Suppressor macrophage treated with lipopolysaccharide for 1 hour (primary cell): ENCODE results near the gene LINGO1.

Source experiments
- DNase-seq, 3 donors: peaks; one replicate each; pipeline ENCODE4 v3.0.0-alpha.2; 2020 to 2022

Gene LINGO1

GRCh38 chr15:77589839-77590238 lies 42.9 kb downstream of the LINGO1 start:
- DNase-seq: no peak

DNA sequence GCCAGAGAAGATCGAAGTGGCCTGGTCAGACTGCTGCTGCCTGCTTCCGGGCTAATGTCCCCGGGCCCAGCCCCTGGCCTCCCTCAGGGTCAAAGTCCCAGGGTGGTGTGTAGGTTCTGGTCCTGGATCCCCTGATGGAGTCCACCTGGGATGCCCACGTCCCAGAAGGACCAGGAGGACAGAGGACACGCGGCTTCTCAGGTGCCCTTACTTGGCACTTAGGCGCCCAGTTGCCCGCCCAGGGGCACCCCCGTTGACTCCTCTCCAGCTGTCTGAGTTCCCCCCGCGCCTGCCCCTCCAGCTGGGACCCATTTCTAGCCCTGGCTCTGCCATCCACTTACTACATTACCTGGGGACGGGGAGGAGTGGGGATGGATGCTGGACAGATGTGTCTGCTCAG lies 44.6 kb downstream of the LINGO1 start:
- DNase-seq: no peak

DNA sequence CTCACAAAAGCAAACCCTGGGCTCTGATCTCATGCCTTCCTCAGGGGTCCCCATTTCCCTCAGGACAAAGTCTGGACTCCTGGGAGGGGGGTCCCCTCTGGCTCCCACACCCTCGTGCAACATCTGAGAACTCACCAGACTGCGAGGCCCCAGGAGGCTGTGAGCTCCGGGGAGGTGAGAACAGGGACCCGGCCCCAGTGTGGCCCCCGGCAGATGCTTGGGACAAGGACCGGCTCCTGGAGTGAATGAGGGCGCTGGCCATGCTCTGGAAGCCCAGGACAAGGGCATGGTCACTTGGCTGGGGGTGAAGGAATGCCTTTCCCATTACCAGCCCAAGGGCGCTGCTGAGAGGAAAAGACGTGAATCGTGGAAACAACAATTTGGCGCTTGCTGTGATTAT lies 48.0 kb downstream of the LINGO1 start:
- DNase-seq: no peak

DNA sequence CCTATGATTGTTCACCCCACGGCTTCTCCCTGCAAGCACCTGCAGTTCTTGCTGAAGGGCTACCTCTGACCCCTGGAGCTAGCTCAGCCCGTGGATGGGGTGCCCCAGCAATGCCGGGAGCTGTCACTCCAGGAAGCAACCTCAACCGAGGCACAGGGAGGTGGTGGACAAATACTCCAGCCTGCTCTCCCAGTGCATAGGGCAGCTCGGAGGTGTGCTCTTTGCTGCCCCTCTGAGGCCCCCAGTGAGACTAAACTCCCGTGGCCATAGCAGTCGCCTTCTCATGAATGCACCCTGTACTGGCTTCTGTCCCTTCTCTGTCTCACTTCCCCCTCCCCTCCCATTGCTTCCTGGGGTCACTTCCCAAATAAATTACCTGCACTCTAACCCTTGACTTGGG lies 48.5 kb downstream of the LINGO1 start:
- no peak for DNase-seq

DNA sequence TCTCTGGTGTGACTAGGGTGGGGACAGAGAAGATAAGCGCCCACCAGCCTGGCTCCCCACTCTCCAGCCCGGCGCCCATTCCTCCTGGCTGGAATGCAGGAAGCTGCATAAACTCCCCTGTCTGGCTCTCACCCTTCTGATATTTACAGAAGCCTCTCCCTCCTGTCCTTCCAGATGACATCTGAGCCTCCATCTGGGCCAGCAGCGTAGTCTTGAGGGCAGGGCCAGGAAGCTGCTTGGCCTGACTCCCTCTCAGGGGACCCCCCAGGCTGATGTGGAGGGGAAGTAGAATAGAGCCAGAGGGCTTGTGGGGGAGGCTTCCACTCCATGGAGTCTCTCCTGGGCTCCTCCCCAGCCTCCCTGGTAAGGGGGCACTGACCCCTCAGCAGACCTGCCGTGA lies 49.9 kb downstream of the LINGO1 start:
- no peak for DNase-seq

- DNase-seq: no peak
Measured at GRCh38 chr15:77581896-77582569, 50.7 kb downstream of the LINGO1 start.

DNA sequence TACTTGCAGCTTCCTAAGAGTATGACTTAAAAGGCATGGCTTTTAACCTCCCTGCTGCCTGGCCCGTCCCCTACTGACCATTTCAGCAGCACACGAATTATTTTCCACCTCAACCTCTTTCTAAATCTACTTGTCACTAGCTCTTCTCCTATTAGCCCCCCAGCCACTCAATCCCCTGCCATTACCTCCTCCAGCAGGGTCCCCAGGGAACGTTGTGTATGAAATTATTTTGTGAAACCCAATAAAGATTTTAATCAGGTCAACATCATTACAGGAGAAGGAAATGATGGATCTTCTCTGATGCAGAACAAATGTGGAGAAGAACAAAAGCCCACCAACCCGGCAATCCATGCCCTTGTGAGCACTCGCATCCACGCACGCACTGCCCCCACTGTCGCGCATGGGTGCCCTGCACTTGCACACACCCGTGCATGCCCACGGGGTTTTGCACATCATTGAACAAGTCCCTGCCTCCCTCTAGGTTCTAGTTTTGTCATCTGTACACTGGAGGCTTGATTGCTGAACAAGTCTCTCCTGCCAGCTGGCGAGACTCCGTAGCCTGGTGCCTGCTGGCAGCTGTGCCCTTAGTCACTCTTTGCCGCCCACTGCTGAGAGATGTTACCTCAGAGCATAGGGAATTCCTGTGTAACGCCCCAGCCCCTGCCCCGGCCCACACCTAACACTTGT lies 51.6 kb downstream of the LINGO1 start:
- peak in 2 of 3 donors; percentile 4 to 14 for DNase-seq

- no peak for DNase-seq
Measured at GRCh38 chr15:77579498-77580188, 53.1 kb downstream of the LINGO1 start.

GRCh38 chr15:77578641-77579372 lies 53.9 kb downstream of the LINGO1 start:
- no peak for DNase-seq

DNA sequence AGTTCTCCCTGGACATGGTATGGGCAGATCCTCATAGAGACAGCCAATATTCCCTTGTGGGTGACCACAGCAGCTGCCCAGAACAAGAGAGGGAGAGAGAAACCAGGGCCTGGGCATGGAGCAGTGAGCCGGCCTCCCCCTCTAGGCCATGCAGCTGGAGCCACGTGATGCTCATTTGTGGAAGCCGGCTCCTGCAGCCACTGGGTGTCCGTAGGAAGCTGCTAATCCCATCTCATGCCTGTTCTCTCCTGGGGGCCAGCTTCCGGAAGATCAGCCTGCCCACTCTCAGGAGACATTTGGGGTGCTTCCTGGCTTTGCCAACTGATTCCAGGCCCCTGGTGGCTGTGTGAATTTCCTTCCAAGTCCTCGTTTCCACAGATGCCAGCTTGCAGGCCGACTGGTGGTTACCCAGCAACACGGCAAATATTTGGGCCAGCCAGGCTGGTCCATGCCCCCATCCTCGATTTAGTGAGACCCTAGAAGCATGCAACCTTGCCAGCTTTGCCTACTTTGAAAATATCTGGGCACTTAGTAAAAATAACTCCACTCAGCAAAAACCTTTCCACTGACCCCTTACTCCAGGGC lies 55.3 kb downstream of the LINGO1 start:
- no peak for DNase-seq

DNA sequence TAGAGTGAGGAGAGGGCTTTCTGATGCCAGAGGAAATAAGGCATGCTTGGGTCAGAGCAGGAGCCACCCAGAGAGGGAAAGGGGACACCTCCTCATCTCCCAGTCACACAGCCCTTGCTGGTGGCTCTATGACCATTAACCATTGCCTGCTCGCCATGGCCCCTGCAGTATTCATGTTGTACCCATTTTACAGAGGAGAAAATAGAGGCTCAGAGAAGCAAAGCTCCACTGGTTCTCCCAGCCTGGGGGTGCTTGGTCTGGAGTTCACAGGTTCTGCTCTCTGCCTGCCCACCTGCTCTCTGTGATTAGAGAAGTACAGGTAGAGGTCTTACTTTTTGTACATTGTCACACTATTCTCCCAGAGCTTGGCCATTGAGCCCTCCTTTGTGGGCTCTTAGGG lies 56.2 kb downstream of the LINGO1 start:
- DNase-seq: no peak

GRCh38 chr15:77575203-77575934 lies 57.3 kb downstream of the LINGO1 start:
- DNase-seq: no peak

- no peak for DNase-seq
Measured at GRCh38 chr15:77574521-77575202, 58.0 kb downstream of the LINGO1 start.

DNA sequence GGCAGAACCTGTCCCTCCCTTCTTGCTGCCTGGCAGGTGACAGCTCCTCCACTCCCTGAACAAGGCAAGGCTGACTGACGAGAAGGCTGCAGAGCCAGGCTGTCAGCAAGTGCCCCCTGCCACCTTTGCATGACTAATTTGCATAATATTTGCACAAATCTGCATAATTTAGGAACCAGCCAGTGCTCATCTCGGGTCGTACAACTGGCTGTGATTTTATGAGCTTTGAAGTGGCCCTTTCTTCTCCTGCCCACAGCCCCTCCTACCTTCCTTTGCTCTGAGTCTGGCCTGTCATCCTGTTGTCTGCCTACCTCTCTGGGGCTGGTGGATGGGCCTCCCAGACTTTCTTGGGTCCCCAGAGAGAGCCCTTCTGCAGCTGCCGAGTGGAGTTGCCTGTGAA lies 58.9 kb downstream of the LINGO1 start:
- no peak for DNase-seq

DNA sequence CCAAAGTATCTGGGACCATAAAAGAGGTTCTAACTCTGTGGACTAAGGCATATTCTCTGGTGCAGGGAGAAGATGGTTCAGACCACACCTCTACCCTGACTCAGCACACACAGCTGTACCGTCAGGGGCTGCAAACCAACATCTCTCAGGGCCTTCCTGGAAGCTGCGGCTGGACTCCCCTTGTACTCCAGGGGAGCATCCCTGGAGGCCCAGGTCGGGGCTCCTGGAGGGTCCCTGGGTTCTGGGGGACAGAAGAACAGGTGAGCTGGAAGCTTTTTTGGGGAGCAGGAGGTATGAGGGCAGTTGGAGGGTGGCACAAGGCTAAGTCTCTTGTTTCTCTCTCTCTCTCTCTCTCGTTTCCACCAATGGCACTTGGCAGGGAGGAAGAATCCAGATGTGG lies 60.5 kb downstream of the LINGO1 start:
- no peak for DNase-seq

DNA sequence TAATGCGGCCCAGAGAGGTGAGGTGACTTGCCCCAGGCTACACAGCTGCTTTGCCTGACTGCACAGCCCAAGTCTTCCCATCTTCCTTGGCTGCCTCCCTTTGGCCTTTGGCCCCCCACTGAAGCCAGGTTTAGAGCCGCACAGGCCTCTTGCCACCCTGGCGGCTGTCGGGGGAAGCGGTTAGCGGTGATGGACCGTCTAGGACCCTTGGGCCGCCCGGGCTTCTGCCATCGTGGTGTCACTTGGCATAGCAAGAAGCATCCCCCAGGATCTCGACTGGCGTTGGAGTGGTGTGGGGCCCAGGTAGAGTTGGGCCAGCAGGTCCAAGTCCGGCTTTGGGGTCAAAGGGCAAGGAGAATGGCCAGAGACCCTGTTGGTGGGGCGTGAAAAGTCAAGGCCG lies 61.0 kb downstream of the LINGO1 start:
- no peak for DNase-seq

- no peak for DNase-seq
Measured at GRCh38 chr15:77571181-77571580, 61.5 kb downstream of the LINGO1 start.

DNA sequence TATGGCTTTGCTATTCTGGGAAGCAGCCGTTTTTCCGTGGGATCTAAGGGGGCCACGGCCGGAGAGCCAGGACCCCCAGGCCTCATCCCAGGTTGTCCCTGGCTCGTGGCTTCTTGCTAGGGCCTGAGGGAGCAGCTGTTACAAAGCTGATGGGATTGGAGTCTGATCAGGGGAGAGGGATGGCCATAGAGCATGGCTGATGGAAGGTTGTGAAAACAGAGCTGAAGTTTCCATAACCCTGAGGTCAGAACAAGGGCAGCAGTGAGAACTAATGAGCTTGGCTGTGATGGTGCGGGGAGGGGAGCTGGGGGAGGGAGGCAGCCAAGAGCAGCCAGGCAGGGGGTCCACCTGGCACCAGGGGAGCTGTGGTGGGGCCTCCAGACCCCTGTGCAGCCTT lies 63.0 kb downstream of the LINGO1 start:
- DNase-seq: peak; percentile 10 to 32 (median 16)

DNA sequence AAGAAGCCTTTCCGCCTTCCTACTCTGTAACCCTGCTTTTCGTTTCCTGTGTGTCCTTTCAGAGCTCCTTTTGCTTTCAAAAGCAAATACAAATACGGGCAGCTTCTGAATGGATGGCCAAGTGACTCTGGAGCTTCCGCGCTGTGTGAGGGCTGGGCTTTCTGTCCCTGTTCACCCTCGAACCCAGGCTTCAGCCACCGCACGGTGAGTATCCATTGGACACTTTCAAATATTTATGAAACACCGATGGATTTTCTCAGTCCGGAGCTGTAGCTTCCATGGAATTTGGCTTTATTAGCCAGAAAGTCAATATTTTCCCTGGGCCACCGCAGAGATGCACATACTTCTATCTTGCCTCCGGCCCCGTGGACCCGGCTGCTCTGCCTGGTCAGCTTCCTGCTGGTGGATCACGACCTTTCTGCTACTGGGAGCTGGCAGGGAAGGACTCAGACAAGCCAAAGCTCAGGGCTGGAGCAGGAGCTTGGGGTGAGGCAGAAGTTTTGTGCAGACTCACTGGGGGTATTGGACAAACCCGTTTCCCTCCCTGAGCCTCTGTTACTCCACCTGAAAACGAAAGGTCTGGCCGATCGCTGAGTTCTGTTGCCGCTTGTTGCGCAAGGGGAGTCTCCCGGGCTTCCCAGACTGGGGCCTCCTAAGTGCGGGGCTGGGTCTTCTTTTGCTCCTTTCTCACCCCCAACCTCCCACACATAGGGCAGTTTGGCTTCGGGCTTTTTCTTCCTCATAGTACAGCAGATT lies 63.6 kb downstream of the LINGO1 start:
- peak; percentile 59 to 79 (median 68) for DNase-seq

DNA sequence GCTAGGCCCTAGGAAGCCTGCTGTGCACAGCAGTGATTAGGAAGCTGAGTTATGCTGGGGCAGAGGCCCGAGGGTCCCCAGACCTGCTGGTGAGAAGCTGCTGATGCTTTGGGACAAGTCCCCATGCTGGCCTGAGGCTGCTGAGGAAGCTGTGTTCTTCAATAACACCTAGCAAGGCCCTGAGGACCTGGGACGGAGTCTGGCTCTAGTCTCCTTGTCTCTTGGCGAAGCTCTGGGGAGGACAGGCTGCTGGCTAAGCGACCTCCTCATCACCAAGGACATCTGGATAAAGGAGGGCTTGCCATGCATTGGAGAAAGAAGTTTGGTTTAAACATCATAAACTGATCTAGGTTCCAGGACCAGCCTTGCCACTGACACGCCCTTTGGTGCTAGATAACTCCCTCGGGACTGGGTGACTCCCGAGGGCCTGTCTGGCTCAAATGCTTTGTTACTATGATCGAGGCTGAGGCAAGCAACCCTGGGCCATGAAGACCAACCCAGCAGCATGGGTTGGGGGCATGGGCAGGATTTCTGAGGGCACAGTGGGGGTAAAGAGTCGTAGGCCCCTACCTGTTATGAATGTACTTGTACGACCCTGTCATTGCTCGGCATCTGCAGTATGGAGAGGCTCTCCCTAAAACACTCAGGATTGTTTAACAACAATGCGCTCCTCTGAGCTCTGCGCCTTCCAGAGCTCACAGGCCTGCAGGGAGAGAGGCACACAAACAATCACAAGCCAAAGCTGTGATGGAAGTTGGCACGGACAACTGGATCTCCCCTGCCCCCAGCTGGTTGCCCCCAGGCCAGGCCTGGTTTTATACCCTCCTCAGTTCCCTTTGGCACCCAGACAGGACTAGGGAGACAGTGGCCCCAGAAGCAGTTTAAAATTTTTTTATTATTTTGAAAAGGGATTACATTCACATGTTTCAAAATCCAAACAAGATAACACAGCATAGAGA lies 64.4 kb downstream of the LINGO1 start:
- no peak for DNase-seq
